ENCODE measurements around the gene CDK1.

CDK1 gene

DNA sequence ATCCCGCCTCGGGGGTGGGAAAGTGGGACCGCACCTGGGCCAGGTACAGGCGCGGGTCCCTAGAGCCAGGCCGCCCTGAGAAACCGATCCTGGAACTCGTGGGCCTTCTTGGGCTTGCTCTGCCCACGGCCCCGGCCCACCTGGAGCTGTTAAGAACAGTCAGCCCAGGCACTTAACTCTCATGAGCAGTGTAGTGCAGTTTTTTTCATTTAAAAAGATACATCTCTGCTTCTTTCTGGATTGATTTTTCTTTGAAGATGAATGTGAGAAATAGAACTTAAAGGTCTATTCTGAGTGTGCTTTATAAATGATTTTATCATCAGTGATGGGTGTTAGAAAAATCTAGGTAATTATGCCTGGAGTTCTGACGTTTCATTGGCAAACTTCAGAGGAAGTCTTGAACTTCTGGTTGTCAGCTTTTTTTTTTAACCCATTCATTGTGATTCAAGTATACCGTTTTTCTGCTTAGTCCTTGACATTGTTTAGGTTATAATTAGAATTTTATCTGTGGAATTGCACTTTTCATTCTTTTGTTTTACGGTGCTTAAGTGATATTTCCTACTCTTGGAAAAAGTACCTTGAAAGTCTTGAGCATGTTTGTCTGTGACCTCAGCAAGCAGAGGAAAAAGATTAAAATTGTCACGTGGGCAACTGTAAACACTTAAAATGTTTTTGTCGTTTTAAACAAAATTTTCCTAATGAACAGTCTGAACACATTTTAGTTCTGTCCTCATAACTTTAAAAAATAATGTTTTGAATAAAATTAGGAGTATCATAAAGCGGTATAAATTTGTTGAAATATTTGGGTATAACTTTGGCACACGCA, 906 bp downstream of the CDK1 start:
- no peak for DNase-seq

DNA sequence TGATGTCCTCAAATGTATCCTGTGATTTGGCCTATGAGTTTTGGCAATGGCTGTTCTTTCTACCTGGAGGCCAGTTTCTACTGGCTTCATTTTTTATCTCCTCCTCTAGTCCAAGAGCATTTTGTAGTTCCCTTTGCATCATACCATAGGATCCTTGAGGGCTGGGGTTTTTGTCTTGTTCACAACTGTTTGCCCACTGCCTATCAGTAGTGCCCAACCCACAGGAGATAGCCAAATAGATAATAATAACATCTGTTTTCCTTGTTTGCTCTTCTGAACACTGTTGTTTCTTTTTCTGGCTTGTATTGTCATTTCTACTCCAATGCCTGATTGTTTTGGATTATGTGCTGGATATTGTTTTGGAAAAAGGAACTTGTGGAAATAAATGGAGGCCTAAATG, 3.4 kb downstream of the CDK1 start:
- no peak for DNase-seq

DNA sequence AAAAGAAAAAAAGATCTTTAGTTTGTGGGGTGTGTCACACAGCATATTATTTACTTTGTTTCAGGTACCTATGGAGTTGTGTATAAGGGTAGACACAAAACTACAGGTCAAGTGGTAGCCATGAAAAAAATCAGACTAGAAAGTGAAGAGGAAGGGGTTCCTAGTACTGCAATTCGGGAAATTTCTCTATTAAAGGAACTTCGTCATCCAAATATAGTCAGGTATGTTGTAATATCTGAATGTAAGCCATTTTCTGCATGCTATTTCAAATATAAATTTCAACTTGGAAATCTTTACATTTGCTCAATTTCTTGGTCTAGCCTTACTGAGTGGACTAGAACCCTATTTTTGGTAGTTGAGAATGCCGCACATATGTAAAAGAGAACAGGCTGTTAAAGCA, 6.4 kb downstream of the CDK1 start:
- DNase-seq: peak; percentile 19 to 71 (median 66)

DNA sequence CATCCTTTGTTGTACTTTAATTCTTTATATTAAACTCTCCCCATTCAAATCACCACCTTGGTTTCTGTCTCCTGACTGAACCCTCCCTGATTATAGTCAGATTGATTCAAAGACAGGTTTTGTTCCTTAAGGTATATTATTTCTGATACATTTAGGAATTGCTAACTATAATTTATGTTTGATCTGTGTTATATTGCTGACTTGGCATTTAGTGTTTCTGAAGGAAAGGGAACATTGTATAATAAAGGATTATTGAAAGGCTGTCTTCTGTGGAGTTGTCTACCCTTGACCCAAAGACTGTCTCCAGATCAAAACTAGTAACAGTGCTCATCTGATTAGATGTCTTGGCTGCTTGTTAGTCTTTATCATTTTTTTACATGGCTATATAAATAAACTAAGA, 10.3 kb downstream of the CDK1 start:
- DNase-seq: no peak

DNA sequence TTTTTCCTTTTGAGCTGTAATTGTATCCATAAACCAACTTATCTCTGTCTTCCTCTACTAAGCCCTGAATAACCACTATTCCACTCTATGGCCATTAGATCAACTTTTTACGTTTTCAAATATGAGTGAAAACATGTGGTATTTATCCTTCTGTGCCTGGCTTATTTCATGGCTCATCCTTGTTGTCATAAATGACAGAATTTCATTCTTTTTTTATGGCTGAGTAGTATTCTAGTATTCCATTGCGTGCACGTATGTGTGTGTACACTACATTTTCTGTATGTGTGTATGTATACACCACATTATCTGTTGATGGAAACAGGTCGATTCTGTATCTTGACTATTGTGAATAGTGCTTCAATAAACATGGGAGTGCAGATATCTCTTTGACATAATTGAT, 11.1 kb downstream of the CDK1 start:
- no peak for DNase-seq

DNA sequence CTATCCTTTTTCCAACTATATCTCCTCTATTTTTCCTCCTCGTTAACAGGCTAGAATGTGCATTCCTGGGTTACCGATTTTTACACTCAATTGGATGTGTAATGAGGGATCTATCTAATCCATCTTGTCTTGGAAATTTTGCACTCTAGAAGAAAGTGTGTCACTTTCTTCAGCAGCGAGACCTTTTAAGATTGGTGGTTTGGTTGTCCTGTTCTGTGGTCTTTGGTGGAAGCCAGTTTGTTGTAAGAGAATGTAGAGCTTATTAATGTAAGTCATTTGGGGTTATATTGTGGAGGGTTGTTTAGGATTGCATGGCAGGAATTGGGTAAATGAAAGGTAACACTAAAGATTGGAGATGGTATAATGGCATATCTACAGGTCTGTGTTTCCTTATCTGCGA, 16.7 kb downstream of the CDK1 start:
- no peak for DNase-seq

DNA sequence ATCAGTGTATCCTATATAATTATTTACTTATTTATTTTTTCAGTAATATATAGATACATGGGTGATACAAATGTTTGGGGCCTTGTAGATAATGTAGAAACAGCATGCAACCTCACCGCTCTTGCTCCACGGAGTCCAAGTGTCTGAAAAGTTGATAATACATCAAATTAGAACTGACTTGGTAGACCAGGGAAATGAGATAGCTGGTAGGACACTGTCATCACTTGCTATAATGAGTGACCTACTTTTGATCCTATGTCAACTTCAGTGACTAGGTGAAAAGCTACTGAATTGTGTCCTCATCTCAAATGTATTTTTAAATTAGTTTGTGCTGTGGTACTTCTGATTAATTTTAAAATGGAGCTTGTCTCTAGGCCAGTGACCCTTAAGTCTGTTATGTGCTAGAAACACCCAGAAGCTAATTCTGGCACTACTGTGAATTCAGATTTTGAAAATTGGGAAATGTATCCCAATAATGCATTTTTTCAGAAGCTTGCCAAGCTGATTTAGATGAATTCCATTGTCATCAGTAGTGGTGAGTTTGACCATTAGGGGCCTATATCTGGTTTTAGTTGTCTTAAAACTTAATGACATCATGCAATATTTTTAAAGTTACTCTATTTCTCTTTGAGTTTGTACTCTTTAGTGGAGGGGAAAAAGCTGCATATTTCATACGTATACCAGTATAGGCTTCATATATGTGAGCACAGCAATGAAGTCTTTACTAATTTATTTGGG, 17.4 kb downstream of the CDK1 start:
- DNase-seq: no peak

DNA sequence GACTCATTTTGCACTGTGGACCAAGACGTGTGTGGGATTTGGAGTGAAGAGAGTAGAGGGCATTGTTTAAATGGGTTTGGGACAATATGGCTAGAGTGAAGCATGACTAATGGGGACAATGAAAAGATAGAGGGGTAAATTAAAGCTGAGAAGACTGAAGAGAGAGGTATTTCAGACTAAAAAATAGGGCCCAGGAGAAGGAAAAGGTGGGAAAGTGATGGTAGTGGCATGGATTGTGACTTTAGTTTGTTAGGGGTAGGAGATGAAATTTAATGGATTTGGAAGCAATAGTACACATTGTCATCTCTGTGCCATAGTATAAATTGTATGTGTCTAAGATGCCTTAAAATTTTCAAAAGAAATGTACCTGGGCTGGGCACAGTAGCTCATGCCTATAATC, 18.2 kb downstream of the CDK1 start:
- DNase-seq: no peak

DNA sequence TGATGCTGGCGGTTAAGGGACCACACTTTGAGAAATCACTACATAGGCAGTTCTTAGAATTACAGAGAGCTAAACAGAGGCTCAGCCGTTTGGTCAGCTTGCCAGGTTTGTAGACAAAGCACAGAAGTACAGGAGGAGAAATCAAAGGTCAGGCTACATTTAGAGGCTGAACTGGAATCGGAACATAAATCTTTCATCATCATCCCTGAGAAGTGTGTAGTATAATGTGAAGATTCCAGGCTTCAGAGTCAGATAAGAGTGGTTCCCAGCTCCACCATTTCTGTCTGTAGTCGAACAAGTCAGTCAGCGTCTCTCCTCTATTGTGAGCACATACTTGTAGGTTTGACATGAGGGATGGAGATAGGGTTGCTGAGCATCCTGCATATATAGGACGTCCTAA, 18.9 kb downstream of the CDK1 start:
- no peak for DNase-seq

DNA sequence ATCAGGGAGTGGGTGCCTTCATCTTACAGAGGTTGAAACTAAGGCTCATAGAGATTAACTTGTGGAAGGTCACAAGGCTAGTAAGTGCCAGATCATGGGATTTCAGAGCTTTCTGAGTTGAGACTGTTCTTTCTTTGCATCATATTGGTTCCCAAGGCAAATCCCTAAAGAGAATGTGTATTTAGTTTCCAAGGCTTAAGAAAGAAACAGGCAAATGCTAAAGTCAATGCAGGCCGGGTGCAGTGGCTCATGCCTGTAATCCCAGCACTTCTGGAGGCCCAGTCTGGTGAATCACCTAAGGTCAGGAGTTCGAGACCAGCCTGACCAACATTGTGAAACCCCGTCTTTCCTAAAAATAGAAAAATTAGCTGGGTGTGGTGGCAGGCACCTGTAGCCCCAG, 19.8 kb downstream of the CDK1 start:
- no peak for DNase-seq

DNA sequence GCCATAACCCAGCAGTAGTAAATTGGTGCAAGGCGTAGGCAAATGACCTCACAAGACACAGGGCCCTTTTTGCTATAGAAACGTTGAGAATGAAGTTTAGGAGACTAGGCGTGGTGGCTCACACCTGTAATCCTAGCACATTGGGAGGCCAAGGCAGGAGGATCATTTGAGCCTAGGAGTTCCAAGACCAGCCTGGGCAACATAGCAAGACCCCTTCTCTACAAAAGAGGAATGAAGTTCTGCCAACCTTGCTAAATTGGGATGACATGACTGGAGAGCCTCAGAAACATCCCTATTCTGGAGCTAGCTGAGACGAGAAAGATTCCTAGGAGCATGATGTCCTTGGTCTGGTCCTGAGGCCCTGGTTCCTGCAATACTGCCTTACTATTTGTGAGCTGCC, 20.6 kb downstream of the CDK1 start:
- no peak for DNase-seq

DNA sequence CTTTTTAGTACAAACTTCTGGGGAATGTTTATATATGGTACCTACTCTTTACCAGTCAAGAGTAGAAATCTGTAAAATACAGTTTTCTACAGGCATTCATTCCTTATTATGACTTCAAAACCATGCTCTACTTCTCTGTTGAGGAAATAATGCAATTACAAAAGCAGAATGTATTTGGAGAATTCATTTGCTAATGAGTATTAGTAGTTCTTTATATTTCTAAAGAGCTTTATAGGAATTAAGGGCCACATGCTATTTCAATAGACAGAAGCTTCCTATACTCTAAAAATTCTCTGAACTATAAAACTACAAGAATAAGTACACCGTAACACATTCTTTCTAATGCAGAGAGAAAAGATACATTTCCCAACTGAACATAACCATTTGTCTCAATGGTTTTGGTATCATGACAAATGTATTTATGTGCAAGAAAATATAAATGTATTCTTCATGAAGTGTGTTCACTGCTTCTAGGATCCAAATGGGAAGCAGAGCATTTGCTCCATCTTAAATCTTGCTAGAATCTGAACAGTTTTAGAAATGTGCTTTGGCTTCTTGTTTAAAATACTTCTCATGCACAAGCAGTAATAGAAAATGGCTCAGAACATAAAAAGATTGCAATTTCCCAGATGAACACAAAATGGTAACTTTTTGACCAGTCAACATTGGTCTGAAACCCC, 21.8 kb downstream of the CDK1 start:
- DNase-seq: no peak

DNA sequence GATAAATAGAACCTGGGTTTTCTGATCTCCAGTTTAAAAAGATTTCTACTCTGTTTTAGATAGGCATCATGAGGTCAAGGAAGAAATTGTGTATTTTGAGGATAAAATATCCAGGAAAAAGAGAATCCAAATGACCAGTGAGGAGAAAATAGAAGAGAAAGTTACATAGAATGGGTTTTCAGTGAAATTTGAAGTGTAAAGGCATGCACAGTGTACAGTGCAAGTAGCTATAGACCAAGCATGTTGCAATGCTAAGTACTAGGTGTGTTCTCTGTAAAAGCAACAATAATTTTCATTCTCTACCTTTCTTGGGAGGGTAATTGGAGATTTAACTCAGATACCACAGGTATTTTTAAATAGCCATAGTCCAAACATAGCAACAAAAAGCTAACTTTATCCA, 22.6 kb downstream of the CDK1 start:
- DNase-seq: no peak

DNA sequence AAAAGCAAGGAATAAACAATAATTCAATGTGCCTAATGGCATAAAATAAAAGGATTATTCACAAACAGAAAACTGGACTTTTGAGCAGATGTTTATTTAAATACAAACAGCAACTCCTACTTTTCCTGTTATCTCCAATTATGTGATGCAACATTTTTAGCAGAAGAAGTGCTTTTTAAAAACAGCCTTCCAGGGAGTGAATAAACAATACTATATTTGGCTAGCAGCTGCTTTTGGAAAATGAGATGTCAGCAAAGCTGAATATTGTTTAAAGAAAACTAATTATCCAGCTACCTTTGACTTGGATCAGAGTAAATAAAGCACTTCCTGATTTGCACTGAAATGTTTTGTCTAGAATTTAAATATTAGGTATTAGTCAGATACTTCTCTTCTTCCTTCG, 23.2 kb downstream of the CDK1 start:
- no peak for DNase-seq

DNA sequence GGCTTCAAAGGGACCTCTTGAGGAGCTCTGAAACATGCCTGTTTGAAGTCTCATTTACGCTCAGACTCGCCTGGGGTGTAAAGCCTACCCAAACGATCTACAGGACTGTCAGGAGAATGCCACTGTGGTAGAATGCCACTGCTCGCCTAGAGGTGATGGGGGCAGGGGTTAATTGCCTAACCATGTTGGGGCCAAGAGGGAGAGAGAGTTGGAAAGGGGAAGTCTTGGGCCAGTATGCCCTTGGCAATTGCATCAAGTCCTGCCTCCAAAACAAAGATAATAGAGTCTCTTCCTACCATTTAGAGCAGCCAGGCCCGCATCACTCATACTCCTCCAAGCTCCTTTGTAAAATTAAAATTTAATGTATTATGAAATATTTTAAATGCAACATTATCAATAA, 25.2 kb downstream of the CDK1 start:
- peak in 1 of 3 donors; percentile 17 for DNase-seq

DNA sequence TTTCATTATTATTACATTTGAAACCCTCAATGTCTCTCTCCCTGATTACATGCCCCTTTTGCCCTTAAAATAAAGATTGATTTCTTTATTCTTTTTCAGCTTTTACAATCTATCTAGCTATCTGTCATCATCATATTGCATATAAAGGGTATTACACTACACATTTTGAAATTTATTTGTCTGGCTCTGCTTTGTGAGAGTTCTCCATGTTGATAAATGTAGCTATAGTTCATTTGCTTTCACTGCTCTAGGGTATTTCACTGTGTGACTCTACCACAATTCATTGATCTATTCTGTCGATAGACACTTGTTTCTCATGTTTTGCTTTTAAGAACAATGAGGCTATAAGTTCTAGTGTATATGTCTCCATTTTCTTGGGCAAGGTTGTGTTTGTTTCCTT, 25.6 kb downstream of the CDK1 start:
- DNase-seq: no peak

DNA sequence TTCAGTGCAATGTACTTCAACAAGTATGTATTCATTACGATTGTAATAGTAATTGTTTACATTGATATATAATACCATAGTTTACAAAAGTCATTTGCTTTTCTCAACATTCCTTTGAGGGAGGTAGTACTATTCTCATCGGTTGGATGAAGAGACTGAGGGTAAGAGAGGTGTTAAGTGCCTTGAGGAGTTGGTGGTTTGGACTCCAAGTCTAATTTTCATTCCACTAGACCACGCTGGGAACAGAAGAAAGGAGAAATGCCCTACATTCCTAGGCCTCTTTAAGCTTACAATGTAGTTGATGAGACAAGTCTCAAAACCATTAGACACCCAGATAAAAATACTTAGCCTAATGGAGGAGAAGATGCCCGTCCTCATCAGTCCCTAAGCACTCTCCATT, 28.6 kb downstream of the CDK1 start:
- DNase-seq: no peak

DNA sequence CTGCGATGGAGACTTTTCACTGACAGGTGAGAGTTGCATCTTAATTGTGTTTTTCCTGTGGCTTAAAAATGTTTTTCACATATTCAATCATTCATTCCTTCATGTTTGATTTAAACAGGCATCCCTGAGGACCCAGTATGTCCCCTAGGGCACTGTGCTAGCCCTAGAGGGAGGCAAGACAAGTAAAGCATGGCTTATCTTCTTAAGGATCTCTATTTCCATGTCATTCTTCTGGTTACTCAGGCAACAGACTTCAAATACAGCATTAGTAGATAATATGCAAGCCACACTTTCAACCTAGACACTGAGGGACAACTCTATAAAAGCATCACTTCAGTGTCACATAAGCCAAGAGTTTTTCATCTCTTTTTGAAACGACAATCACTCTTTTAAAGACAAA, 29.2 kb downstream of the CDK1 start:
- no peak for DNase-seq

DNA sequence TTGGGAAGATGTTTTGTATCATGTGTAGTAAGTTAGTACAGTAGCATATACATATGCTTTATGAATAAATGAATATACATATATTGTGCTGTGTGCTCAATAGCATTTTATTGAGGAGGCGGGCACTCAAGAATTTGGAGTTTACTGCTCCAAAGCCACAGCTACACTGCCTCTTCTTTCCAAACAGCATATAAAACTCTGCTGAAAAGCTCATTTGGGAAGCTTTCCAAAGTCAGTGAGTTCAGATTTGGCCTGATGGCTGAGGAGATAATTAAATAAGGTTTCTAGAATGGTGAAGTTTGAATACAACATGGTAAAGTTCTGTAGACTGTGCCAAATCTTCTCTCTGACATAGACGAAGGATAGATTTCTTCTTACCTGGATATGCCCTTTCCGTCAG, 29.8 kb downstream of the CDK1 start:
- no peak for DNase-seq

DNA sequence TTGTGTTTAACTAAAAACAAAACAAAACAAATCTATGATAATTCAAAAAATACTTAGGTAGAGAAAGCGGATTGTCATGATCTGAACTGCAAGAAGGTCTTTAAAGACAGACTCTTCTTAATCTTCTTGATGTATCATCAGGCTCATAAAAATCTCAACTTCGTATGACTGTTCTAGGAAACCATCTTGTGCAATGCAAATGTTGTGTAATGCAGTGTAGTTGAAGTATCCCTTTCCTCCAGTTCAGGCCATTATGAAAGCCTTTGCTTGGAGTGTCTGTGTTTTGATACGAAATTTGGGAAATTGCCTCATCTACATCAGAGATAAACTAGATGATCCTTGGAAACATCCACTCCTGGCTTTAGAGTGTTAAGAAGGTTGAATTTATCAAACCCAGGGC, 30.9 kb downstream of the CDK1 start:
- DNase-seq: peak; percentile 75 to 96 (median 92)

DNA sequence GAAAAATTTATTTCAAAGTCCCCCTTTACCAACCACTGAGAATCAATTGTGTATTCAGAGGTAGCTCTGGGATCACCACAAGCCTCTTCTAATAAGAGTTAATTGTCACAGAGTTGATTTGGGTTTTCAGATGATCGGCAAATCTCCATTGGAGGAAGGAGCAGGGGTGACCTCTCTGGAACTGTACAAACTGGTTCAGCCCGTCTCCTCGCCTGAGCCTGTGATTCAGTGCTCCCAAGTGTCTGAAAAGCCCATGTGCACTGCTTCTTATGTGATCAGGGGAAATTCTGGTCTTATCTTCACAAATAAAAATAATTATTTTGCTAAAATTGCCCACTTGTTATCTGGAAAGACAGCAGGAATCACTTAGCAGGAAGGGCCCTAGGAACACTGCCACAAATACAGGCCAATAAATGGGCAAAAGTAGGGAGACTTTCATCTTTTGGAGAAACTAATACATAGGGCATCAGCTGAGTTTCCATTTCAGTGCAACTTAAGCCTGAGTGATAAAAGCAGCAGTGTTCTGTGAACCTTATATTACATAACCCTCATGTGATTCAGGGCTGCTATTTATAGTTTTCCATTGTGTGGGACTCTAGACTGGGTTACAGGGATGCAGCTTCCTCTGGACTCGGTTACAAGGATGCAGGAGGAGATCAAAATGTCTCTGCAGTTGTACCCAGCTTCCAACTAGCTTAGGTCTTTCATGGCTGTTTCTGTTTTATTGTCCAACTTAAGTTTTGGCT, 32.3 kb downstream of the CDK1 start:
- peak; percentile 48 to 66 (median 60) for DNase-seq

DNA sequence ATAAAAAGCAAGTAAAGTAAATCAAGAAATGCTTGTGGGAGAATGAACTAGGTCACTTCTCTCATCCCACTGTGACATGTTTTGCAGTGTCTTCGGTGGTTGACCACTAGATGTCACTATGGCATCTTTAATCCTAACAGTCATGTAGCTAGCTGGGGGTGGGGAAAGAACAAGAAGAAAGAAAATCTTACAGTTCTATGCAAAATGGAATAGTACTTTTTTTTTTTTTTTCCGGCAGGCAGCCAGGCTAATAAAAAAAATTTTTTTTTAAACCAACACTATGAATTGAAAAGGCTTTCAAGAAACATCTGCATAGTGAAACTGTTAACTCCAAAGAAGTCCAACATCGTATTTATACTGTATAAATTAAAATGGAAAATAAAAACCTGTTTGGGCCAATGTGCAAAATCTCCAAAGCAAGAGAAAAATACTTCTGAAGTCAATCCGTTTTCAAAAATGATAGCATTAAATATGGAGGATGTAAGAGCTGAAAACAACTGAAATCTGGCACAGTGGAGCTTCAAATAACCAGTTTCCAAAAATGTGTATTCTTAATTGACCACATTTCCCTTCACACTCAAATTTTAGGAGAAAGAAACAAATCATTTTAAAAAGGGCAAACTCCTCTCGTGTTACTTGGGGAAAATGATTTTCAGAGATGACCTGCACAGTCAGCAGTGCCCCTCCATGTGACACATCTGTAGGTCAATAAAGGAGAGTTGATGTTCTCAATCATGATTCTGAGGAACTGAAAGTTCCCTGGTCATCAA, 38.5 kb downstream of the CDK1 start:
- DNase-seq: peak; percentile 80 to 93 (median 83)
